Measurements from ENCODE around the gene GARNL3.

GARNL3 gene

GRCh38 chr9:127344368-127345000, 79.9 kb downstream of the GARNL3 start:
- DNase-seq, result peak in 3 of 58 donors; percentile 13 to 32 (median 17)

GRCh38 chr9:127345566-127345965, 81.0 kb downstream of the GARNL3 start:
- DNase-seq, result no peak

GRCh38 chr9:127346584-127346983, 82.0 kb downstream of the GARNL3 start:
- no peak for DNase-seq

DNA sequence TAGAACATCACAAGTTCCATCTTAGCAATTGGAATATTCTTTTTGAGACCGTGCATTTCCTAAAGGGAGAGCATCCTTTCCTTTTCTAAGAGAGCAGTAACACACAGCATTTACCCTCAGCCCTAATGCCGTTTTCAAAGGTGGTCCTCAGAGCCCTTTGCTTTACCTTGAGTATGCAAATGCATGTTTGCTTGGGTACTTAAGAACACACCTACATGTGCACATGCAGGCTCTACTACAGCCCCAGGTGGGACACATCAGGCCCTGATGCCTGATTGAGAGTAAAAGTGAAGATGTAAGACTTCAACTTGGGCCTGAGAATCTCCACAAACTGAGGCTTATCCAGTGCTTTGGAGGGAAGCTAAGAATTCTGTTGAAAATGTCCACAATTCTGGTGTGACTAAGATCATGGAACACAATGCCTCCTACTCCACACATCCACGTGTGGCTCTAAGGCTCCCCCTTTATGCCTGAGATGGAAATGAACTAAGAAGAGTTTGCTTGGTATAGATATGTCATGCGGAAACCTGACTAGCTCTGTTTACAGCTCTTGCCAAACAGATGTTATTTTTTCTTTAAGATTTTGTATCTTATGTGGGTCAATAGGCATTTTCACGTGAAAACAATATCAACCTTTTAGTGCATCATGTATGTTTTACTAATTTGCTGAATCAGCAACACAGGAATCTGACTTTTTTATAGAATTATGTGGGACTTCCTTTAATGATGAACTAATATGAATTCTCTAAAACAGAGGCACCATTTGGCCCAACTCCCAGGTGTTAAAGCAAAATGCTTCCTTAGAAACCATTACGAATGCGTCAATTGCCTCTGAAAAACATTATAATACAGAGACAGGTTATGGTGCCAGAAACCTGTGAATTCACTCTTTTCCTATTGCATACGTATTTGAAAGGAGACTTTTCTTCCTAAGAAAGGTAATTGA, 83.5 kb downstream of the GARNL3 start:
- peak in 2 of 58 donors; percentile 19 to 51 for DNase-seq

GRCh38 chr9:127349483-127350113, 85.0 kb downstream of the GARNL3 start:
- DNase-seq, result no peak

- no peak for DNase-seq
These were observed 86.9 kb downstream of the GARNL3 start for GRCh38 chr9:127351182-127352166.

GRCh38 chr9:127353882-127354281, 89.3 kb downstream of the GARNL3 start:
- DNase-seq, result no peak

- no peak for DNase-seq
These were observed 92.3 kb downstream of the GARNL3 start for GRCh38 chr9:127356906-127357305.

DNA sequence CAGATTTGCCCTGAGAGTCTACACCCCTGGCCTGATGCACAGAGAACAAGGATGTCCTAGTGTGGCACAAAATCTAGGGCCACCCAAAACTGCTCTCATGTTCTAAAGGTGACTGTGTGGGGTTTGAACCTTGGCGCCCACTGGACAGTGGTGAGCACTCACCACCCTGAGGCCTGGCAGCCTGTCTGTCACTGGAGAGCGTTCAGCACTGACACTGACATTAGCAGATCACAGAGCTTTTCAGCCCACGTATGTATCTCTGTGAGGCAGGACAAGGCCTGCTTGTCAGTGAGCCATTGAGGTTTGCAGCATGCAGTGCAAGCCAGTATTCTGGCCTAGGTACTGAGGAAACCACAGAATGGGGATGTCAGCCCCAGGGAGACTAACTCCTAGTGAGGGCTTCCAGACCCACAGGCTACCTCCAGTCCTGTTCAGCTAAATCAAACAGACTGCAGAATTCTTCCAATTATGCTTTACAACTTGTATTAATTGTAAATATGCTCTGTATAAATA, 93.5 kb downstream of the GARNL3 start:
- DNase-seq, result no peak

DNA sequence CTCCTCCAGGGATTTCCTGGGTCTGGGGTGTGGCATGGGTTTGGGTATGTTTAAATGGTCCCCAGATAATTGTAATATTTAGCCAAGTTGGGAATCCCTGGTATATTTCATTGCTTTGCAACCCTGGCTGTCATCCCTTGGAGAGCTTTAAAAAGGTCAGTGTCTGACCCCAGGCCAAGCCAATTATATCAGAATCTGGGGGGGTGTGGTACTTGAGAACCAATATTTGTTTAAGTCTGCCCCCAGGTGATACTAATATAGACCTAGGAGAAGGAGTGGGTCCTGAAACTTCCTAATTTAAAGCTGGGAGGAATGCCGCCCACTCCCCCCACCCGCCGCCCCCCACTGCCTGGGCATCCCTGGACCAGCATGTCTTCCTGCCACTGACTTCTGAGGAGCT, 94.2 kb downstream of the GARNL3 start:
- DNase-seq, result no peak

DNA sequence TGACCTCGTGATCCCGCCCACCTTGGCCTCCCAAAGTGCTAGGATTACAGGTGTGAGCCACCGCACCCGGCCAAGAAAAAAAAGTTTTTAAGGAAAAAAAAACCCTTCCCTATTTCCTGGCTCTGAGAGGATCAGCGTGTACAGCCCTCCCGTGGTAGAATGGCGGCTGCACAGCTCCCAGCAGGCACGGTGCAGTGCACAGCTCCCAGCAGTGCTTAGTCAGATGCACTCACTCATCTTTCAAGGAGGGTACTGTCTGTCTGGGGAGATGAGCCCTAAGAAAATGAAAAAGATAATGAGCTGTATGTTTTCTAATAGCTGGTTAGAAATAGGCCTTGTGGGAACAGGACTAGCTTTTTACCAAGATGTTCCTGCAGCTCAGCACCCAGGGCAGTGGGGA, 95.7 kb downstream of the GARNL3 start:
- DNase-seq, result peak in 3 of 58 donors; percentile 11 to 17 (median 12)

DNA sequence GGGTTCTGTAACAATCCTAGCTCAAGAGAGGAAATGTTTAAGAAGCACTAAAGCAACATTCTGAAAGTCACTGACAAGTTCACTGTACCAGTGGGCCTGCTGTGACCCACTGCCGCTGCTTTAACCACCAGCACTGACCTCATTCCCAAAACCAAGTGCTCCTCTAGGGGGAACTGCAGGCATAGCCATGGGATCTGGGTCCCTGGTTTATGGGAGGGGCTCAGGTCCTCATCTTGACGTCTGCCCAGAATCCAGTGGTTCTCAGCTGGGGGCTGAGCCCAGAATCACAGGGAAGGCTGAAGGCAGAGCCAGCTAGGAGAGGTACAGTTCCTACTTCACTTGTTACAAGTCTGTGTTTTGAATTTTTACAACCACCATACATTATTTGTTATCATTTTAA, 96.3 kb downstream of the GARNL3 start:
- peak in 8 of 58 donors; percentile 15 to 40 (median 25) for DNase-seq

DNA sequence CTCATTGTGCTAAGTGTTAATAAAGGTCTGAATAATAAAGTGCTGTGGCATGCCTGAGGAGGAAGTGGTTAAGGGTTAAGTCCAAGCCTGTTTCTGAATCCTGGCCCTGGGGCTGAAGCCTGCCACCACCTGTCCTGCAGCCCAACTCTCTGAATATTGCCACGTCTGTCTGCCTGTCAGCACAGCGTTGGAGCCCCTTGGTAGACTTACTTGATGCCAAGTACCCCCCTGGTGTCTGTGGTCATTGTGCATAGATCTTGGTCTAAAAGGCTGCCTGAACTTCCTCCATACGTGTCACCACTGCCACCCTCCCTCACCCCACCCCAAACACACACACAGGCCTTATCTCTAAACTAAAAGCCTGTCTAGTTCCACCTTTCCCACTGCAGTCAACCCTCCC, 97.0 kb downstream of the GARNL3 start:
- no peak for DNase-seq

GRCh38 chr9:127362829-127363228, 98.3 kb downstream of the GARNL3 start:
- no peak for DNase-seq

DNA sequence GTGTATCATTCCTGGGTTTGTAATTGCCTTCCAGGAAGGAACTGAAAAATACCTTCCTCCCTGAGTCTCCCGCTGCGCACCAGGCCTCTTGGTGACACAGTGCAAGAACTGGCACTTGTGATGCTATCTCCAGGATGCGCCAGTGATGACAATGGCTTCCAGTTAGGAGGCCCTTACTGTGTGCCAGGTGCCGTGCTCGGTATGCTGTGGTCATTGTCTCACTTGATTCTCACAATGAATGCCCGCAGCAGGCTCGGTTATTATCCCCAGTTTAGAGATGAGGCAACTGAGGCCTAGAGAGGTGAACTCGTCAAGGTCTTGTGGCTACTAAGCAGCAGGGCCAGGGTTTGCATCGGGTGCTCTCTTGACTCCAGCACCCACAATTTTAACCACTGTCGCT, 100.9 kb downstream of the GARNL3 start:
- DNase-seq, result no peak

GRCh38 chr9:127366594-127366993, 102.0 kb downstream of the GARNL3 start:
- DNase-seq, result peak in 23 of 58 donors; percentile 12 to 69 (median 29)

- DNase-seq, result no peak
These were observed 104.4 kb downstream of the GARNL3 start for GRCh38 chr9:127368852-127369402.

DNA sequence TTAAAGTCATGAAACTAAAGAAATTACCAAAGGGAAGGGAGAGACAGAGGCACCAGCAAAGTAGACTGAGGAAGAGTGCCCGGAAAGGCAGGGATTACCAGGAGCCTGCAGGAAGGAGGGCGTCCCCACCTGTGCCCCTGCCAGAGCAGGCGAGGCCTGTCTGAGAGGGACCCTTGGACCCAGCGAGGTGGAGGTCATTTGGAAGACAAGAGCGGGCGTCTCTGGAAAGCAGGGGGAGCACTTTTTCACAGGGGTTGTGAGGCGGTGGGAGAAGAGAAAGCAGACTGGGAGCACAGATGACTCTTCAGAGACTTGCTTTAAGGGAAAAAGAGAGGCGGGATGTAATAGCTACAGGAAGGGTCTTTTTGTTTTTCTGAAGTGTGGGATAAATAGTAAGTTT, 104.9 kb downstream of the GARNL3 start:
- DNase-seq, result no peak

DNA sequence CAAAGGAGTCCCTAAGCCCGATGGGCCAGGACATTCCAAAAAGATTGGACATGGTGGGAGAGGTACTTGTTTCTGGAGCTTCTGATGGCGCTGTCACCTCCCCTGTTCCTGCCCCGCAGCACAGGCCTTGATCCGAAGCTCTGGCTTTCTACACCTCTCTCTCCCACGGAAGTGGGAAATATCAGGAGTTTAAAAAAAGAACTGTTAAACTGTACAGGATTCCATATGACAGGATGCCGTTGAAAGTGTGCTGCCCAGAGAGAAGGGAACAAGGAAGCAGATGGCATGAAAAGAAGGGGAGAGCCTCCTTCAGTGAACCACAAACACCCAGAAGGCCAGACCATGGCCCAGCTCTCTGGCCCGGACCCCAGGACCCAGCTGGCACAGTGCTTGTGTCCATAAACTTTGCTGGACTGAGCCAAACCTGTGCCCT, 105.6 kb downstream of the GARNL3 start:
- peak in 1 of 58 donors; percentile 13 for DNase-seq

Data from anterior cingulate cortex (tissue), 58 donors.